ENCODE measurements around the gene PPM1L.
"Not testable (repeated sequence)": the region's sequence is repeated elsewhere in the genome, so short reads cannot be mapped to it uniquely, and the experiment has no call there.

The PPM1L gene

GRCh38 chr3:160982491-160982890 is 226.5 kb downstream of the PPM1L start:
- no peak for DNase-seq (ENCODE audit: low read depth in 2 of 2)

- not testable (repeated sequence) for DNase-seq (ENCODE audit: low read depth in 2 of 2)
These were observed 227.9 kb downstream of the PPM1L start for GRCh38 chr3:160983900-160984299.

GRCh38 chr3:160986069-160986468 is 230.0 kb downstream of the PPM1L start:
- DNase-seq (ENCODE audit: low read depth in 2 of 2), result no peak

- DNase-seq (ENCODE audit: low read depth in 2 of 2), result no peak
These were observed 232.2 kb downstream of the PPM1L start for GRCh38 chr3:160987982-160988964.

- no peak for DNase-seq (ENCODE audit: low read depth in 2 of 2)
These were observed 234.4 kb downstream of the PPM1L start for GRCh38 chr3:160990446-160990845.

GRCh38 chr3:160992712-160993111 is 236.7 kb downstream of the PPM1L start:
- no peak for DNase-seq (ENCODE audit: low read depth in 2 of 2)

- DNase-seq (ENCODE audit: low read depth in 2 of 2), result no peak
These were observed 240.8 kb downstream of the PPM1L start for GRCh38 chr3:160996811-160997210.

- no peak for DNase-seq (ENCODE audit: low read depth in 2 of 2)
These were observed 242.6 kb downstream of the PPM1L start for GRCh38 chr3:160998581-160998980.

GRCh38 chr3:160999274-160999673 is 243.2 kb downstream of the PPM1L start:
- no peak for DNase-seq (ENCODE audit: low read depth in 2 of 2)

- no peak for DNase-seq (ENCODE audit: low read depth in 2 of 2)
These were observed 252.1 kb downstream of the PPM1L start for GRCh38 chr3:161008086-161008485.

- DNase-seq (ENCODE audit: low read depth in 2 of 2), result not testable (repeated sequence)
These were observed 254.1 kb downstream of the PPM1L start for GRCh38 chr3:161010151-161010550.

GRCh38 chr3:161014843-161015749 is 259.1 kb downstream of the PPM1L start:
- no peak for DNase-seq (ENCODE audit: low read depth in 2 of 2)

- DNase-seq (ENCODE audit: low read depth in 2 of 2), result no peak
These were observed 260.6 kb downstream of the PPM1L start for GRCh38 chr3:161016417-161017313.

GRCh38 chr3:161017971-161018370 is 261.9 kb downstream of the PPM1L start:
- DNase-seq (ENCODE audit: low read depth in 2 of 2), result no peak

- no peak for DNase-seq (ENCODE audit: low read depth in 2 of 2)
These were observed 264.2 kb downstream of the PPM1L start for GRCh38 chr3:161020256-161020655.

- DNase-seq (ENCODE audit: low read depth in 2 of 2), result no peak
These were observed 269.9 kb downstream of the PPM1L start for GRCh38 chr3:161025911-161026310.

GRCh38 chr3:161026612-161027510 is 270.8 kb downstream of the PPM1L start:
- no peak for DNase-seq (ENCODE audit: low read depth in 2 of 2)

GRCh38 chr3:161028555-161029153 is 272.6 kb downstream of the PPM1L start:
- DNase-seq (ENCODE audit: low read depth in 2 of 2), result no peak

GRCh38 chr3:161031134-161031533 is 275.1 kb downstream of the PPM1L start:
- no peak for DNase-seq (ENCODE audit: low read depth in 2 of 2)
